ENCODE measurements around the gene HSBP1L1. TPM values are rescaled to one million over a fixed set of nuclear protein-coding genes. Genes with fewer than 3 reads are reported as not detected.

The HSBP1L1 gene
- total RNA-seq, 1 experiment from 2014 or later = 25.7 TPM

GRCh38 chr18:79928563-79928960 lies 35.9 kb upstream of the HSBP1L1 start:
- Histone ChIP-seq H3K36me3 (ENCODE audit: control insufficient read depth, insufficient read depth, low read length) (peaks cover 2% of the 10 kb centered on the region), H3K9me3 (no peaks in the 10 kb centered on the region), H3K27me3 (replicated peaks; ENCODE audit: control insufficient read depth, insufficient read depth, low read length) (no peaks in the 10 kb centered on the region), H3K4me3 (ENCODE audit: low read depth, low read length) (no peak overlapping the region), H3K4me1 (no peaks in the 10 kb centered on the region)
- intact Hi-C loops (cut with micrococcal nuclease; ENCODE audit: unreplicated experiment) = no loop called here
- Mint-ChIP-seq H3K4me1 (ENCODE audit: low read depth, unreplicated experiment) (peaks cover 2% of the 10 kb centered on the region), H3K27me3 (ENCODE audit: insufficient read depth, unreplicated experiment) (no peaks in the 10 kb centered on the region), H3K27ac (ENCODE audit: unreplicated experiment) (no peak overlapping the region), H3K9me3 (ENCODE audit: unreplicated experiment) (peaks cover 7% of the 10 kb centered on the region), H3K4me3 (ENCODE audit: unreplicated experiment) (no peak overlapping the region), H3K36me3 (ENCODE audit: insufficient read depth, unreplicated experiment) (peaks cover 28% of the 10 kb centered on the region)
- BruUV-seq (replicated peaks) = no TSS peak
- DNase-seq = no peak
- TF ChIP-seq CTCF (IDR thresholded peaks at IDR 0.05; ENCODE audit: insufficient read depth in 1 of 2, low read depth in 1 of 2, low read length in 1 of 2, severe bottlenecking in 1 of 2, unreplicated experiment in 1 of 2) = no peak
- ChIA-PET POLR2A (no interaction called here), CTCF (no interaction called here)

DNA sequence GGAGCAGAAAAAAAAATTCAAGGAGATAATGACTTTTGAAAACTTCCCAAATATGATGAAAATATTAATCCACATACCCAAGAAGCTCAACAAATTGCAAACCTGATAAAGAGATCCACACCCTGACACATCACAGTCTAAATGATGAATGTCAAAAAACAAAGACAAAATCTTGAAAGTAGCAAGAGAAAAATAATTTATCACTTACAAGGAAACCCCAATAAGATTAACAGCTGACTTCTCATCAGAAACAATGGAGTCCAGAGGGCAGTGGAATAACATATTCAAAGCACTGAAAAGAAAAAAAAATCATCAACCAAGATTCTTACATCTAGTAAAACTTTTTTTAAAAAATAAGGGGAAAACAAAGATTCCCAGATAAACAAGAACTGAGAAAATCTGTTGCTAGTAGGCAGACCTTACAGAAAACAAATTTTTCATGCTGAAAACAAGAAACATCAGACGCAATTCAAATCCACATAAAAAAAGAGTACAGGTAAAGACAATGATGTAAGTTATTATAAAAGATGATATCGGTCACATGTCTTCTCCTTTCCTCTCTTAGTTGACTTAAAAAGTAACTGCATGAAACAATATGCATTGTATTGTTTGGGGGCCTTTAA lies 34.3 kb upstream of the HSBP1L1 start:
- Histone ChIP-seq H3K27me3 (replicated peaks; ENCODE audit: control insufficient read depth, insufficient read depth, low read length) (no peaks in the 10 kb centered on the region), H3K4me3 (ENCODE audit: low read depth, low read length) (no peak overlapping the region), H3K4me1 (peaks cover 1% of the 10 kb centered on the region), H3K9me3 (no peaks in the 10 kb centered on the region), H3K36me3 (ENCODE audit: control insufficient read depth, insufficient read depth, low read length) (peaks cover 2% of the 10 kb centered on the region)
- POLR2A ChIA-PET = no interaction called here
- BruUV-seq (replicated peaks) = no TSS peak
- intact Hi-C loops (cut with micrococcal nuclease; ENCODE audit: unreplicated experiment) = no loop called here
- no peak for TF ChIP-seq CTCF (IDR thresholded peaks at IDR 0.05; ENCODE audit: insufficient read depth in 1 of 2, low read depth in 1 of 2, low read length in 1 of 2, severe bottlenecking in 1 of 2, unreplicated experiment in 1 of 2)
- Mint-ChIP-seq H3K27me3 (ENCODE audit: insufficient read depth, unreplicated experiment) (no peaks in the 10 kb centered on the region), H3K4me1 (ENCODE audit: low read depth, unreplicated experiment) (peaks cover 7% of the 10 kb centered on the region), H3K36me3 (ENCODE audit: insufficient read depth, unreplicated experiment) (peaks cover 29% of the 10 kb centered on the region), H3K27ac (ENCODE audit: unreplicated experiment) (no peak overlapping the region), H3K9me3 (ENCODE audit: unreplicated experiment) (peaks cover 7% of the 10 kb centered on the region), H3K4me3 (ENCODE audit: unreplicated experiment) (no peak overlapping the region)
- no peak for DNase-seq
- CTCF ChIA-PET = no interaction called here

DNA sequence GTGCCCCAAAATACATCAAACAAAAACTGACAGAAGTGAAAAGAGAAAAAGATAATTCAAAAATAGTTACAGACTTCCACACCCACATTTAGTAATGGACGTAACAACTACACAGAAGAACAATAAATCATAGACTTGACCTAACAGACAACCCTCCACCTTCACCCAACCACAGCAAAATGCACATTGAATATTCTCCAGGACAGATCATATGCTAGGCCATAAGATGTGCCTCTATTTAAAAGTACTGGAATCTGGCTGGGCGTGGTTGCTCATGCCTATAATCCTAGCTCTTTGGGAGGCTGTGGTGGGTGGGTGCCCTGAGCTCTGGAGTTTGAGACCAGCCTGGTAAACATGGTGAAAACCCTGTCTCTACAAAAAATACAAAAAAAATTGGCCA lies 33.0 kb upstream of the HSBP1L1 start:
- H3K4me1 Mint-ChIP-seq (ENCODE audit: low read depth, unreplicated experiment) = peaks cover 7% of the 10 kb centered on the region
- peaks cover 7% of the 10 kb centered on the region for H3K9me3 Mint-ChIP-seq (ENCODE audit: unreplicated experiment)
- H3K27me3 Mint-ChIP-seq (ENCODE audit: insufficient read depth, unreplicated experiment) = no peaks in the 10 kb centered on the region
- Histone ChIP-seq H3K27me3 (replicated peaks; ENCODE audit: control insufficient read depth, insufficient read depth, low read length) (no peaks in the 10 kb centered on the region), H3K4me3 (ENCODE audit: low read depth, low read length) (no peak overlapping the region), H3K9me3 (no peaks in the 10 kb centered on the region), H3K4me1 (peaks cover 6% of the 10 kb centered on the region), H3K36me3 (ENCODE audit: control insufficient read depth, insufficient read depth, low read length) (peaks cover 2% of the 10 kb centered on the region)
- no TSS peak for BruUV-seq (replicated peaks)
- no peak for TF ChIP-seq CTCF (IDR thresholded peaks at IDR 0.05; ENCODE audit: insufficient read depth in 1 of 2, low read depth in 1 of 2, low read length in 1 of 2, severe bottlenecking in 1 of 2, unreplicated experiment in 1 of 2)
- intact Hi-C loops (cut with micrococcal nuclease; ENCODE audit: unreplicated experiment) = no loop called here
- H3K4me3 Mint-ChIP-seq (ENCODE audit: unreplicated experiment) = no peak overlapping the region
- DNase-seq = no peak
- ChIA-PET CTCF (no interaction called here), POLR2A (no interaction called here)
- no peak overlapping the region for H3K27ac Mint-ChIP-seq (ENCODE audit: unreplicated experiment)
- peaks cover 29% of the 10 kb centered on the region for H3K36me3 Mint-ChIP-seq (ENCODE audit: insufficient read depth, unreplicated experiment)

All from Caco-2 (cell line).